SK-N-SH treated with all-trans-retinoic acid at 6 μM for 48 hours (cell line): Measurements from ENCODE around the gene SERTAD2.

ENCODE experiments used
- ATAC-seq: fragments of 200-7000 bp; cut with Tn5 transposase; 3 replicates; pipeline ENCODE4 v1.9.1; 2020; ENCODE audit warnings: mild to moderate bottlenecking, moderate library complexity
- ARNTL ChIP-seq: fragments of 450-650 bp; formaldehyde crosslinking; IDR thresholded peaks from 2 replicates; pipeline ENCODE4 v1.5.0; 2020; ENCODE audit warnings: low read depth, mild to moderate bottlenecking, moderate library complexity, borderline replicate concordance
- BACH2 ChIP-seq: fragments of 250-450 bp; sonication (Bioruptor Pico); IDR thresholded peaks from 2 replicates; pipeline ENCODE4 v1.9.0; 2021; ENCODE audit warnings: mild to moderate bottlenecking, borderline replicate concordance
- CREB5 ChIP-seq: fragments of 250-450 bp; sonication (Bioruptor Pico); IDR thresholded peaks from 2 replicates; pipeline ENCODE4 v1.5.1; 2020; ENCODE audit warnings: low read depth, mild to moderate bottlenecking, moderate library complexity
- CSDC2 ChIP-seq: fragments of 250-450 bp; sonication (Bioruptor Pico); IDR thresholded peaks from 2 replicates; pipeline ENCODE4 v1.5.0; 2020; ENCODE audit warnings: mild to moderate bottlenecking, moderate library complexity
- CSRNP3 ChIP-seq: fragments of 250-450 bp; sonication (Bioruptor Pico); IDR thresholded peaks from 2 replicates; pipeline ENCODE4 v1.5.1; 2021; ENCODE audit warnings: mild to moderate bottlenecking, moderate library complexity
- ESRRG ChIP-seq: fragments of 250-450 bp; sonication (Bioruptor Pico); IDR thresholded peaks from 2 replicates; pipeline ENCODE4 v1.6.1; 2021; ENCODE audit warnings: mild to moderate bottlenecking
- GLIS3 ChIP-seq: fragments of 250-450 bp; sonication (Bioruptor Pico); IDR thresholded peaks from 2 replicates; pipeline ENCODE4 v1.5.0; 2020; ENCODE audit warnings: mild to moderate bottlenecking, moderate library complexity
- ISL1 ChIP-seq: fragments of 250-450 bp; sonication (Bioruptor Pico); IDR thresholded peaks from 2 replicates; pipeline ENCODE4 v2.1.2; 2022; ENCODE audit warnings: mild to moderate bottlenecking, moderate library complexity
- OSR1 ChIP-seq: fragments of 250-450 bp; sonication (Bioruptor Pico); IDR thresholded peaks from 2 replicates; pipeline ENCODE4 v1.8.0; 2022; ENCODE audit warnings: moderate library complexity, mild to moderate bottlenecking, inconsistent platforms
- PATZ1 ChIP-seq: fragments of 250-450 bp; sonication (Bioruptor Pico); IDR thresholded peaks from 2 replicates; pipeline ENCODE4 v1.8.0; 2020; ENCODE audit warnings: mild to moderate bottlenecking, moderate library complexity, borderline replicate concordance
- POU6F1 ChIP-seq: fragments of 250-450 bp; sonication (Bioruptor Pico); IDR thresholded peaks from 2 replicates; pipeline ENCODE4 v1.8.0; 2021; ENCODE audit warnings: low read depth, mild to moderate bottlenecking, moderate library complexity, borderline replicate concordance
- PPARA ChIP-seq: fragments of 250-450 bp; sonication (Bioruptor Pico); IDR thresholded peaks from 2 replicates; pipeline ENCODE4 v1.5.0; 2020; ENCODE audit warnings: mild to moderate bottlenecking, borderline replicate concordance
- RARB ChIP-seq: fragments of 250-450 bp; sonication (Bioruptor Pico); IDR thresholded peaks from 2 replicates; pipeline ENCODE4 v1.8.0; 2021; ENCODE audit warnings: mild to moderate bottlenecking, moderate library complexity
- SNAI2 ChIP-seq: fragments of 250-450 bp; sonication (Bioruptor Pico); IDR thresholded peaks from 2 replicates; pipeline ENCODE4 v1.5.0; 2020; ENCODE audit warnings: mild to moderate bottlenecking, moderate library complexity
- TCF4 ChIP-seq: fragments of 250-450 bp; sonication (Bioruptor Pico); IDR thresholded peaks from 2 replicates; pipeline ENCODE4 v1.8.0; 2021; ENCODE audit warnings: mild to moderate bottlenecking, moderate library complexity, borderline replicate concordance
- TOX ChIP-seq: fragments of 250-450 bp; sonication (Bioruptor Pico); IDR thresholded peaks from 2 replicates; pipeline ENCODE4 v1.8.0; 2021; ENCODE audit warnings: mild to moderate bottlenecking, moderate library complexity, borderline replicate concordance
- TSHZ2 ChIP-seq: fragments of 250-450 bp; sonication (Bioruptor Pico); IDR thresholded peaks from 2 replicates; pipeline ENCODE4 v1.5.0; 2020; ENCODE audit warnings: mild to moderate bottlenecking, moderate library complexity
- ZC3H10 ChIP-seq: fragments of 250-450 bp; sonication (Bioruptor Pico); IDR thresholded peaks from 2 replicates; pipeline ENCODE4 v1.5.1; 2021; ENCODE audit warnings: mild to moderate bottlenecking, moderate library complexity
- ZFP30 ChIP-seq: fragments of 450-650 bp; formaldehyde crosslinking; IDR thresholded peaks from 2 replicates; pipeline ENCODE4 v1.5.0; 2022; ENCODE audit warnings: mild to moderate bottlenecking, moderate library complexity
- ZNF8 ChIP-seq: fragments of 450-650 bp; formaldehyde crosslinking; IDR thresholded peaks from 2 replicates; pipeline ENCODE4 v1.5.0; 2020; ENCODE audit warnings: mild to moderate bottlenecking, moderate library complexity

The SERTAD2 gene

GRCh38 chr2:64606479-64607363, 47.0 kb downstream of the SERTAD2 start (continued):
- no peak for TF ChIP-seq POU6F1 (CRISPR knock-in tag)
- TF ChIP-seq ARNTL = no peak
- TF ChIP-seq ESRRG (CRISPR knock-in tag) = no peak
- TF ChIP-seq, all 23 proteins: peak for 0

- no peak for ATAC-seq
- TF ChIP-seq ZNF8 (CRISPR knock-in tag) (no peak), CSRNP3 (CRISPR knock-in tag) (no peak), RARB (no peak), GLIS3 (no peak), OSR1 (no peak), PPARA (CRISPR knock-in tag) (no peak)
- TF ChIP-seq, all 23 proteins: peak for 0
Observed at GRCh38 chr2:64605991-64606478, 47.7 kb downstream of the SERTAD2 start.

- peak; percentile 62; the same call in 2 of the 3 replicates for ATAC-seq
- TF ChIP-seq BACH2 (CRISPR knock-in tag) = no peak
- TF ChIP-seq TCF4 (CRISPR knock-in tag) = no peak
- TF ChIP-seq, all 23 proteins: peak for 0
Observed at GRCh38 chr2:64605026-64605471, 48.7 kb downstream of the SERTAD2 start.

- no peak for ATAC-seq
- TF ChIP-seq TOX (no peak), ZNF8 (CRISPR knock-in tag) (no peak), TCF4 (CRISPR knock-in tag) (no peak), SNAI2 (CRISPR knock-in tag) (no peak), ZFP30 (CRISPR knock-in tag) (no peak), ESRRG (CRISPR knock-in tag) (no peak), PPARA (CRISPR knock-in tag) (no peak), OSR1 (no peak), CREB5 (CRISPR knock-in tag) (no peak), ZC3H10 (no peak), BACH2 (CRISPR knock-in tag) (no peak), GLIS3 (no peak), PATZ1 (CRISPR knock-in tag) (no peak), TSHZ2 (CRISPR knock-in tag) (no peak), CSRNP3 (CRISPR knock-in tag) (no peak), CSDC2 (CRISPR knock-in tag) (no peak), RARB (no peak), ARNTL (no peak), ISL1 (CRISPR knock-in tag) (no peak)
Observed at GRCh38 chr2:64604155-64604554, 49.6 kb downstream of the SERTAD2 start.
